ENCODE results near the gene EGFLAM.

EGFLAM gene

DNA sequence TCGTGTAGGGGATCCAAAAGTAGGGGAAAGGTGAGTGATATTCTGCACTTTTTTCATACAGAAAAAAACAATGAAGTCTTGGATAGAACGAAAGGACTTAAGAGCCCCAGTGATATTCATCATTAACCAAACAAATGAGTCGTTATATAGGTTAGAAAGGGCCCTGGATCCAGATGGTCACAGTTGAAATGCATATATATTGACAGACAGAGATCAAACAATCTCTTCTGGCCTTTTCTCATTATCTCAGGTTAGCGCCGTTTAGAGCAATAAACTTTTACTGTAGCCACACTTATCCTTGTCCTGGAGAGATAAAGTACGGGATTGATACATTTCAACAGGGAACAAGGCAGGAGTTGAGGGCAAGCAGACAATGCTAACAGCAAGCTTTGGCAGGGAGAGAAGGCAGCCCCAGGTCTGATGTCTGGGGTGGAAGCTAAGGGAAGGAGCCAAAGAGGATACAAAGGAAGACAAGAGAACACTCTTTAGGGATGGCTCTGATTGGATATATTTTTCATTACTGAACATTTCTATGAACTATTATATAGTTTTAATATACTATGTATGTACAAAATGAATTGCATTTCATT lies 221.1 kb downstream of the EGFLAM start:
- DNase-seq, result no peak

DNA sequence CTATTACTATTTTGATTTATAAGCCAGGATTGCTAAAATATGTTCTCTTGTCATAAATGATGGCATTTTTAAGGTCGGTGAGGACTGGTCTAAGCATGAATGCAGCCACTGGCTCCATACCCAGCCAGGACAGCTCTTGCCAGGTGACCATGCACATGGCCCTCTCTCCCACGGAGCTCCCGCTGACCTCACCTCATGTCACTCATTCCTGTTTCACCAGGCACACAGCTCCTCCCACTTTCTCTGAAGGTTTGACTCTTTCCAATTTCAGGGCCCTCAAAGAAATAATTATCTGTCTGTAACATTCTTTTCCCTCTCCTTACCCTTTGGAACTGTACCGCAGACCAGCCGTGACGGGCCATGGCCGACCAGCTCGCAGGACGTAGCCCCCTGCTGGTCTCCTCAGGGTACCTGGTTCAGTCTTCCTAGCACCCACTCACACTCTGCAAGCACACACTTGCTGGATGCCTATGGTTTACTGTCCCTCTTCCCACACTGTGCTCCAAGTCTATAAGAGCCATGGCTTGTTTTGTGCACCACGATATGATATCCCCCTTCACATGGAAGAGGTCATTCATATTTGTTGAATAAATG lies 225.5 kb downstream of the EGFLAM start:
- peak; percentile 9 for DNase-seq

DNA sequence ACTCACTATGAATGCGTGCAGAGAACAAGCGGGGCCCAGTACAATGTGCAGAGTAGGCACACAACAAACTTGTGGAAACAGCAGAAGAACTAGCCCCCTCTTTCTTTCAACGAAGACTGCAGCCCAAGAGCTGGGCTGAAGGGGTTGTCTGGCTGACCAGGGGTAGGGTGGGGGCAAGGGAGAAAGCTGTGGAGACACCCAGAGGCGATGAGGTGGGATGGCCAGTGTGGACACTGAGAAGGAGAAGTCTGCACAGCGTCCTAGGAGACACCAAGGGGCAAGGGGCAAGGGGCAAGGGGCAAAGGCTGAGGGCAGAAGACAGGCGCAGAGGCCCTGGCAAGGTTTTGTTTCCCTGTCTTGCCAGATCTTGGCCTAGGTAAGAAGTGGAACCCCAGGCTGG lies 235.8 kb downstream of the EGFLAM start:
- no peak for DNase-seq

DNA sequence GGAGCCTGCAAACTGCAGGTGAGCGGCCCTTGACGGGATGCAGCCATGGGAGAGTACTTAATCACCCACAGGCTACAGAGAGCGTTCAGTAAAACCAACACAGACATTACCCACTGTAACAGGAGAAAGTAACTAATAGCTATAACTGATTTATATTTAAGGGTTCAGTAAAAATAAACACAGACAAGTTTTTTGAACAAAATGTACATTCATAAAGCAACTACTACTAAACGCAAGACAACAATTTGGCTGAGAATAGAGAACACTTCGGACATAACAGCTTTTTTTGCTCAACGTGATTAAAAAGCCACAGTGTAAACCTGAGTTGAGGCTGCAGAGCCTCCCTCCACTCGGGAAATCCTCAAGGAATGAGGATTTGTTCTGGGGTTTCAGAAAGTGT lies 236.4 kb downstream of the EGFLAM start:
- DNase-seq, result no peak

DNA sequence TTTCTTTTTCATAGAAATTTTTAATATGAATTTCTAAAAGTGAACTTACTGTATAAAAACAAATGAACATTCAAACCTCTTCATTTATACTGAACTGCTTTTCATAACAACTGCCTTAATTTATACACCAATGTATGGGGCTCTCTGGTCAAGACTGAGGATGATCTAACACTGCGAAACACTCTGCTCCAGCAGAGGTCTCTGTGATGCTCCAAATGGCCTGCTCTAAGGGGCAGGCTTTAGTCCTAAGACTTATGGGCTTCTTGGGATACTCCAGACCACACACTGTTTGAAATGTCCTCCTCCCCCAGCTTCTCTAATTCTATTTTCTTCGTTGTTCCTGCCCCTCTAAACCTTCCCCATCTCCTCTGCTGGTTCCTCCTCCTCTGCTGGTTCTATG lies 239.6 kb downstream of the EGFLAM start:
- peak; percentile 17 for DNase-seq

DNA sequence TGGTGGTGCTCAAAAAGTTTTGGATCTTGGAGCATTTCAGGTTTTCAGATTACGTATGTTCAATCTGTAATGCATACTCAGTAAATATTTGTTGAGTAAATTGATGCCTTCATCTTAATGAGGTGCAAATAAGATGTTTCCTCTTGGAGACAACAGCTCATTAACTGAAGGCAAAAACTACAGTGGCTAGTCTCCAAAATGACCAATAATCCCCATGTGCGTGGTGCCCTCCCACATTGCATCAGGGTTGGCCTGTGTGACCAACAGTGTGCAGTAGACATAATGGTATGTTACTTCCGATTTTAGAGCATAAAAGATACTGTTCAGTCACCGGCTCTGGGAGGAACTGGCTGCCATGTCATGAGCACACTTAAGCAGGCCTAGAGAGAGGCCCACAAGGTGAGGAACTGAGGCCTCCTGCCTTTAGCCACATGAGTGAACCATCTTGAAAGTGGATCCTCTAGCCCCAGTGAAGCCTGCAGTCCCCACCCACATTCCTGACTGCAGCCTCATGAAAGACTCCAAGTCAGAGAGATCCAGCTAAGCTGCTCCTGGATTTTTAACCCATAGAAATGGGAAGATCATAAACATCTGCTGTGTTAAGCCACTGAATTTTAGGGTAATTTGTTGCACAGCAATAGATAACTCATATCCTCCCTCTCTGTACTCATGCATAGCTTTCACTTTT lies 242.4 kb downstream of the EGFLAM start:
- DNase-seq, result no peak

DNA sequence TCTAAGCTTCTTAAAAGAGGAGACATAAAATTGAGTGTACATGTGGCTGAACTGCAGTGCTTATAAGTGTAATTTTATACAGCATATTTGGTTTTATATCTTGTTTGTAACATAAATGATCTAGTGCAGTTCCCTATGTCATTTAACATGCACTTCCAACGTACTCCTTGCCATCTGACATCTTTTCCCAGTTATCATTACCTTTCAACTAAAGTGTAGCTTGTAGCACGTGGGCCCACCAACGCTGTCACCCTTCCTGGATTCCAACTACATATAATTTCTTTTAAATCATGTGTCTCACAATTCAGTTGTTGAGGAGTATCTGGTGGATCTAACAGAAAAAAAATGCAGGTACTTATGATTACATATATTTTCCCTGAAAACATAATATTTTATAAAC lies 247.9 kb downstream of the EGFLAM start:
- DNase-seq, result no peak

DNA sequence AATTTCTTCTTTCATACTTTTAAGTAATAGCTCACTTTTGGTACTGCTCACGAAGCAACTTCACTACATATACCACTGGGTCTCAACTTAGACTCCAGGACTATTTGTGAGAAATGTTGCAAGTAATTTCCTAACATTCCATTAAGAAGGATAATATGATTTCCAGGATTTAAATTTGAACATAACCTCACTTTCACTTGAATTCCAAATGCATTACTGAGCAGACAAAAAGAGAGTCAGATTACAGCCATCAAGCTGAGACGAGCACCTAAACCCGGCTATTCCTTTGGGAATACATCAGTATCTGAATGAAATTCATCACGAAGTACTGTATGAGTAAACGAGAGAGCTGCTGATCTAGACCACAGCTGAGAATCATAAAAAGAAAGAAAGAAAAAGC lies 250.8 kb downstream of the EGFLAM start:
- DNase-seq, result peak; percentile 2

All from NCI-H82 (cell line).